Body of pancreas (tissue), 4 donors: Measurements from ENCODE around the gene RNU1-3.

ENCODE experiments used
- CTCF ChIP-seq, 7 experiments: fragments of 450-650 bp in 4 of 7; fragments of 200-600 bp in 3 of 7; sonication (generic) in 3 of 7; IDR thresholded peaks; one replicate each; pipeline ENCODE4 v1.5.1; 2016 to 2019; ENCODE audit warnings: antibody characterized with exemption in 7 of 7
- POLR2A ChIP-seq, 3 donors: fragments of 450-650 bp; IDR thresholded peaks; one replicate each; pipeline ENCODE4 v1.6.1; 2016; ENCODE audit warnings: antibody characterized with exemption in 3 of 3, mild to moderate bottlenecking in 2 of 3

DNA sequence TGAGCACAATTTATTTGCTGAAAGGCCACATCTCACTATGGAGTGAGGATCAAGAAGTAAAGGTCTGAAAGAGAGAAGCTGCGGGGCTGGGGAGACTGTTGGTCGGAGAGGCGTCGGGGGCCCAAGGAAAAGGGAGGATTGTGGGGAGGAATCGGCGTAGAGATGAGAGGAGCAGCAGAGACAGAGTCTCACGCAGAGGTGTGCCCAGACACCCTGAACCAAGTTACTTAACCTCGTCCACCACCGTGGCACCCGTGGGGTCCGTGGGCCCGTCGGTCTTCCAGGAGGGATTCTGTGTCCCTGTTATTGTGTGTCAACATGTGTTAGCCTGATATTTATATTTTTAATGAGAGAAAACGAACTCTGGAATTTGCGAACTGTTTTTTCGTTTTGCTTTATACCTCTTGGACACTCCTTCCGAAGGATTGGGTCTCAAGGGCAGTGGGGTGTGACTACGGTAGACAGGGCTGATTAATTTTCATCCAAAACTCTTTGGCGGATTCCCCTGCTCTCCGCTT lies 49.6 kb downstream of the RNU1-3 start:
- TF ChIP-seq POLR2A (IDR thresholded peaks at IDR 0.05): no peak
- TF ChIP-seq CTCF (IDR thresholded peaks at IDR 0.05): no peak
